Stimulated activated naive CD8-positive, alpha-beta T cell treated with anti-CD3 and anti-CD28 coated beads, Interleukin-15, Interleukin-2, amounts not matched to agents 100 U/mL and 50 U/mL, for 24 hours (primary cell): Measurements from ENCODE around the gene CPLX1.
"Not testable (repeated sequence)": the region's sequence is repeated elsewhere in the genome, so short reads cannot be mapped to it uniquely, and the experiment has no call there.

Experiments
- ATAC-seq: fragments of 150-1000 bp; cut with Tn5 transposase; one replicate; pipeline ENCODE4 v1.10.0; 2021
- DNase-seq: peaks from one replicate; pipeline ENCODE4 v3.0.0; 2021

The CPLX1 gene

DNA sequence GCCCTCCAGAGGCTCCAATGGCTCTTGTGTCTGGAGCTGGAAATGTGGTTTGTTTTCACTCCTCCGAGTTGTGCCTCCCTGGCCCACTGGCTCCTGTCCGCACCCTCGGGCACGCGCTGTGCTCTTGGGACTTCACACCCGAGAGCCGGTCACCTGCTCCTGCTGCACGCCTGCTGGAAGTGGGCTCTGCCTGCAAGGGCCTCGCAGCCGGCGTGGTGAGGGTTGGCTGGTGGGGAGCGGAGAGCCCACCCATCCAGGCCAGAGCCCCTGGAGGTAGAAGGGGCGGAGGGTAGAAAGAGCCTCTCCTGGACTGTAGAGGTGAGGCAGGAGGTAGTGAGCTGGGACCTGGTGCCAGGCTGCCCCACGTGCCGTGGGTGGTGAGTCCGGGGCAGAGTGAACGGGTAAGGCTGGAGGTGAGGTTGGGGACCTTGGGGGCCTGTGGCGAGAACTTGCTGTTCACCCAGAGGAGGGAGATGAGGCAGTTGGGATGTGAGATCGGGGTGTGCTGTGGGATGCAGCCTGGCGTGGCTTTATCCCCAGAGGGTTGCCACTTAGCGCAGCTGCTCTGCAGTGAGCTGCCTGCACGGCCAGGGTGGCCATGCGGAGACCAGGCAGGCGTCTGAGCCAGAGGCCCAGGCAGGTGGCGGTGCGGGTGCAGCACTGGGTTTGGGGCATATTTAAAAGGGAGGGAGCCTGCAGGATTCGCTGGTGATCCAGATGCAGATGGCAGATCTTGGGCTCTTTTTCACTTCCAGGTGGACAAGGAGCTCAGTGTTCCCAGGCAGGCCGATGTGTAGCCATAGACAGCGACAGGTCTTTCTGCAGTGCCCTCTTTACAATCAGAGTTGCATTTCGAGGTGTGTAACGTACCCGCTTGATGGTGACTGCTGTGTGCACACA, 71.5 kb downstream of the CPLX1 start:
- DNase-seq, result no peak
- ATAC-seq, result no peak

DNA sequence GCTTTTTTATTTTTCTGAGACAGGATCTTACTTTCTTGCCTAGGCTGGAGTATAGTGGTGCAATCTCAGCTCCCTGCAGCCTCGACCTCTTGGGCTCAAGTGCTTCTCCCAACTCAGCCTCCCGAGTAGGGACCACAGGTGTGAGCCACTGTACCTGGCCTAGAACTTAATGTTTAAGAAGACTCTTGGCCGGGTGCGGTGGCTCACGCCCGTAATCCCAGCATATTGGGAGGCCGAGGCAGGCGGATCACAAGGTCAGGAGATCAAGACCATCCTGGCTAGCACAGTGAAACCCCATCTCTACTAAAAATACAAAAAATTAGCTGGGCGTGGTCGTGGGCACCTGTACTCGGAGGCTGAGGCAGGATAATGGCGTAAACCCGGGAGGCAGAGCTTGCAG, 72.7 kb downstream of the CPLX1 start:
- ATAC-seq, DNase-seq: not testable (repeated sequence)

DNA sequence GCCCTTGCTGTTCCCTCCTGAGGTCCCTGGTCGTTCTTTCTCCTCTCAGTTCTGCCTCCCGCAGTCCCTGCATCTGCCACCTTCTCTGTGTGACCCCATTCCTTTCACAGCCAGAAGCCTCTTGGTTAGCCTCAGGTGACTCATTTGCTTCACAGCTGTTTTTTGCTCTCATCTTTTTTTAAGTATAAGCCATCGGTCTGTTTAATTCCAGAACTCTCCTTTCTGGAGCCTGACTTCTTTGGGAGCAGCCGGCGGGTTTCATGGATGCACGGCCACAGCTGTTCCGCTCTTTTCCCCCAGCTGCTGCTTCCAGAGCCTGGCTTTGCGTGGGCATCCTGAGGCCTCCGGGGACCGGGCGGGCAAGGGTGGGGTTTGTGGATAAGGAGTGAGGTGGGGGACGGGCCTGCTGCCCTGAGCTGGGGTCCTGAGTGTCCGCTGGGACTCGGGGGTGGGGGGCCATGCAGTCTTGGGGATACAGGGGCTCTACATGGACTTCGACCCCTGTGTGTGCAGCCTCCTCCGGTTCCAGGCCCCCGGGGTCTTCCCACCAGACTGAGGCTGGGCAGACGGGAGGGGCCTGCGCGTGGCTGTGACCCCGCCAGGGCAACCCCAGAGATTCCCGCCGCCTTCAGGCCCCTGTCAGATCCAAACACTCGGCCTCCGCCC, 73.6 kb downstream of the CPLX1 start:
- ATAC-seq (no peak), DNase-seq (no peak)

DNA sequence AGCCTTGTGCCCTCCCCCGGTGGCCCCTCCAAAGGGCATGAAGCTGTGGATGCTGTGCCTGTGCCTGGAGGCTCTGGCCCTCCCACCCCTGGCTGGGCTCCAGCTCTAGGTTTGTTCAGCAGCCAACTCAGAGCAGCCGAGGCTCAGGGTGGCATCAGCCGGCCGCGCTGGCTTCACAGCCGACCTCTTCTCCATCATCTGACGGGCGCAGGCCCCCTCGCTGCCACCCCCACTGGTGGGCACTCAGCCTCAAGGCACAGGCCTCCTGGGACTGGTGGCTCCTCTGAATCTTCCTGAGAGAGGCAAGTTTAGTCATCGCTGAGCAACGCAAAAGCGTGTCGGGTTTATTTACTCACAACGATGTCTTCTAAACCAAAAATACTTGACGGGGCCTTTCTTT, 74.3 kb downstream of the CPLX1 start:
- DNase-seq, result no peak
- no peak for ATAC-seq

DNA sequence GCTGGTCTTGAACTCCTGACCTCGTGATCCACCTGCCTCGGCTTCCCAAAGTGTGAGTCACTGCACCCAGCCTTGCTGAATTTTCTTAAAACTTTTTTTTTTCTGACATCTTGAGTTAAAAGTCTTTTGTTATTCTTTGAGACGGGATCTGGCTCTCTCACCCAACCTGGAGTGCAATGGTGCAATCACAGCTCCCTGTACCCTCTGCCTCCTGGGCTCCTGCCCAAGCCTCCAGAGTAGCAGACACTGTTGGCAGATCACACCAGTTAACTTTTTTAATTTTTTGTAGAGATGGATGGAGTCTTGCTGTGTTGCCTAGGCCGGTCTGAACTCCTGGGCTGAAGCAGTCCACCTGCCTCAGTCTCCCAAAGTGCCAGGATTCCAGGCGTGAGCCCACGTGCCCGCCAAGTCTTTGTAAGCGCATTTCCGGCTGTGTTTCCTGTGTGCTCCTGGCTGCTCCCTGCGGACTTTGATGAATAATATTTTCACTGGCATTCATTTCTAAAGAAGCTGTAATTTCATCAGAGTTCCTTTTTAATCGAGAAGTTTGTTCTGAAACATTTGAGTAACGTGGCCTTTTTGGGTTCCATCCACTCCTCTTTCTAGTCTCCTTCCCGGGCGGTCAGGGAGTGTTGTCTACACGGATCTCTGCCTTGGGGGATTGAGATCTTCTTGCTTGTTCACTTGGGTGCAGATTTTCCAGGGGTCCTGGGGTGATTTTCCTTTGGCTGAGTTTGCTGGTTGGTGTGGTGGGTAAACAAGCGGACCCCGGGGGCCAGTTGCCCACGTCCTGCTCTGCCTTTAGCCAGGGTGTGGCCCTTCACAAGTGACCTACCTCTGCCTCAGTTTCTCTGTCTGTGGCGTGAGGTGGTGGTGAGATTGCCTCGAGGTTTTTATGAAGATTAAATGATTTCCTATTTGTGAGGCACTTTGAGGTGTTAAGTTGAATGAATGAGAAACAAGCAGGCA, 75.9 kb downstream of the CPLX1 start:
- ATAC-seq (no peak), DNase-seq (no peak)

DNA sequence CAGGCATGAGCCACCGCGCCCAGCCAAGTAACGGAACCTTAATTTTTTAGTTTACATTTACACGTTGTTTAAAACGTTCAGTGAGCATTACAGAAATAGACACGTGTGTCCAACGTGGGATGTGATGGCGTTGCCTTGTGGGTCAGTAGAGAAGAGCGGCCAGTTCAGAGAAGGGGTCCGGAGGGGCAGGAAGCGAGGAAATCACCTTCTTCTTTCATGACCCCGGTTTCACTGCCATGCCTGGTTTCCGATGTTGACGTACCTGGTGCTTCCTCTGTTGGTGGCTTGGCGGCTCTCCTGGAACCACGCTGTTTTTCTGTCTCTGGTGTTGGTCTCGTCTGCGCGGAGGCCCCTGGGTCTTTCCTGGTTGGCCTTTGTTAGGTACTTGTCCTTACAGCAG, 77.5 kb downstream of the CPLX1 start:
- DNase-seq (no peak), ATAC-seq (no peak)

DNA sequence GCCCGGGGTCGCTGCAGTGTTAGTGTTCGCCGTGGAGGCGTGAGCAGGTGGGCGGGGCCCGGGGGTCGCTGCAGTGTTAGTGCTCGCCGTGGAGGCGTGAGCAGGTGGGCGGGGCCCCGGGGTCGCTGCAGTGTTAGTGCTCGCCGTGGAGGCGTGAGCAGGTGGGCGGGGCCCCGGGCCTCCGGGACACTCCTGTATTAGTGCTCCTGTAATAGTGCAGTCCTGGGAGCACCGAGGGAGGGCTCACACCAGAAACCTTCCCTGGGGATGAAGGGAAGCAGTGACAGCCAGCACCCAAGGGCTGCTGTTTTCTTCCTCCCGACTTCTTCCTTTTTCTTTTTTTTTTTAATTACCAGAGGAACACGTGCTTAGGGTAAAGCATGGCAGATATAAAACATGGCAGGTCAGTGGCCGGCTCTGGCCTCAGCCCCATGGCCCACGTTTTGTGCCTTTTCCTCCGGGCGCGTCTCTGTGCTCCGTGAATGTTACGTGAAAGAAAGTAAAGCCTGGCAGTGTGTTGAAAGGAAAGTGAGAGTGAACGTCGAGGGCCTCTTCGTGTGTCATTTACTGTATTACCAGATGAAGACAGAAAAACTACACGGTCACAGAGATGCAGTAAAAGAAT, 78.3 kb downstream of the CPLX1 start:
- ATAC-seq (no peak), DNase-seq (no peak)

DNA sequence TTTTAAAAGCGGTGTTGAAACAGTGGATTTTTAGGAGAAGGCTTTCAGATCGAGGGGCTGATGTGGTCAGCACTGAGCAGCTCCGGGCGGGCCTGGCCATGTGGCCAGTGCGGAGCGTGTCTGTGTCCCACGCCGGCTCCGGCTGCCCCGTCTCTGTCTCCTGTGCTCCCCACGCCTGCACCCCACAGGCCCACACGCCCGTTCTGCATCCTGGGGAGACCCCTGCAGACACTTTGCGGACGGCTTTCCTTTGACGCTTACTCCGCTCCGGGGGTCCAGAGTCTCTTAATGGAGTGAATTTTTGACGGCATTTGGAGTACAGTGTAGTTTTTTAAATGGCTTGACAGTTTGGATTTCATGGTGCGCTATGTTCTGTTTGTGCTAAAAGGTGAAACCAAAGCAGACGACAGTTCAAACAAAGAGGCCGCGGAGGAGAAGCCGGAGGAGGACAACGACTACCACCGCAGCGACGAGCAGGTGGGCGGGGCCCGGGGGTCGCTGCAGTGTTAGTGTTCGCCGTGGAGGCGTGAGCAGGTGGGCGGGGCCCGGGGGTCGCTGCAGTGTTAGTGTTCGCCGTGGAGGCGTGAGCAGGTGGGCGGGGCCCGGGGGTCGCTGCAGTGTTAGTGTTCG, 81.6 kb downstream of the CPLX1 start:
- no peak for ATAC-seq
- no peak for DNase-seq

DNA sequence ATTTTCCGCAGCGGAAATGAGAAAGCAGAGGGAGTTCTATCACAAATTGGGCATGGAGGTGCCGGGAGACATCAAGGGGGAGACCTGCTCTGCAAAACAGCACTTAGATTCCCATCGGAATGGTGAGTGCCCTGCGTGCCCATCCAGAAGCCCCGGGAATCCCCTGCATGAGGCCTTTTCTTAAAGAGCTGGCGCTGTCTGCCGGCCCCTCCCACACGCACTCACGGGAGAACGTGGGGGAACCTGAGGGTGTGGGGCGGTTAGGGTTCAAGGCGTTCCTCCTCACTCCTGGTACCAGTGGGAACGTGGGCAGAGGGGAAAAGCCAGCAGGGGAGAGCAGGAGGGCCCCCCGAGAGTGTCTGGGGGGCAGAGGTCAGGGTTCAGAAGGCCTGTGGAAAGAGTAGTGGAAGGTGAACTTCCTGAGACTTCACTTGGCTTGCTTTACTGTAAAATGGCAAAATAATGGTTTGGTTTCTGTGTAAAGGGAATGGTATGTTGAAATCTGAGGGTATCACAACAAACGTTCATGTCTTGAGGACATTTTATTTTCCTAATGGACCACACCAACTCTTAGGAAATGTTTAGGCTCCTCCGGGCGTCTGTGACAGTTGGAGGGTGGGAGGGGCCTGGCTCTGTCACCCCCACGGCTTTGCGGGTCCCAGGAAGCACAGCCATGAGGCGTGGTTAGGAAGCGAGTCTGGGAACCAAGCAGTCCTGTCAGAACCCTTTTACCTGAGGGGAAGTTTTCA, 82.3 kb downstream of the CPLX1 start:
- ATAC-seq (no peak), DNase-seq (no peak)

DNA sequence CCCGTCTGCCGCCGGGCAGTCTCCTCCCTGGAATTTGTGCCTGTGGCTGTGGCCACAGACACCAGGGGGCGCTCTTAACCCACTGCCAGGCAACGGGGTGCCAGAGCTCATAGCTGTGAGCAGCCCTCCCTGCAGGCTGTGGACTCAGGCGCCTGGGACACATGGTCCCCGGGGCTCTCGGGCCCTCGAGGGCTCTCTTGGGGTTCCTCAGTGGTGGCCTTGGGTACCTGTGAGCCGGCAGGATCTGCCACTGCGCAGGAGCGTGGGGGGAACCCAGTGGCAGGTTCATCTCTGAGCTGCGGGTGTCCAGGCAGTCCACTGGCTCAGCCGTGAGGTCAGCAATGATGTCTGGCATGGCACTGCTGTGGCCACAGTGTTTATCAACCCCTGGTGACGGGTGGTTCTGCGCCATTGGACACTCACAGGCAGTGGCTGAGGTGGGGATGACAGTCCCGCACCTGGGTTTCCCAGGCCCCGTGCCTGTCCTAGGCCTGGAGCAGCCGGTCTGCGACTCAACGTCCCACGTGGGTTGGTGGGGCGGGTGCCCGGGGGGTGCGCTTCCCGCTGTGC, 83.1 kb downstream of the CPLX1 start:
- peak; percentile 86 for DNase-seq
- peak; percentile 91 for ATAC-seq

DNA sequence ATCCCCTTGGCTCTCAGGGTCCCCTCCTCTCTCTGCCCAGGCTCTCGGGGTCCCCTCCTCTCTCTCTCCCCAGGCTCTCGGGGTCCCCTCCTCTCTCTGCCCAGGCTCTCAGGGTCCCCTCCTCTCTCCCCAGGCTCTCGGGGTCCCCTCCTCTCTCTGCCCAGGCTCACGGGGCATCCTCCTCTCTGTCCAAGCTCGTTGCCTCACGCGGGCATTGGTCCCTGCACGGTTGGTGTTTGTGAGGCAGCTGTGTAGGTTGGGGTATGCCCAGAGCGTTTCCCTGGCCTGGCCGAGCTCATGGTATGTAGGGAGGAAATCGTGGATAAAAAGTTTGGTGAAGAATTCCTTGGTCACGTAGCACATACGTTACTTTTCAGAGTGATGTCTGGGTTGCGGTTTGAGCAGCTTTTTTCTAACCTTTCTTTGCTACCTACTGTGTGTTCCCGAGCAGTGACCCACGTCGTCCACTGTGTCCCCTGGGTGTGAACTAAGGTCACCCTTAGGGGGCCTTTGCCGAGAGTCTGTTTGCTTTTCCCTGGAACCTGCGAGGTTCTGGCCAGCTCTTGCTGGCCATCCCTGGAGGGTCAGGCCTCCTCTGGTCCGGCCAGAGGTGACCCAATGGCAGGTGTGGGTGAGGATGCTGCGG, 83.7 kb downstream of the CPLX1 start:
- ATAC-seq, result no peak
- DNase-seq, result no peak

DNA sequence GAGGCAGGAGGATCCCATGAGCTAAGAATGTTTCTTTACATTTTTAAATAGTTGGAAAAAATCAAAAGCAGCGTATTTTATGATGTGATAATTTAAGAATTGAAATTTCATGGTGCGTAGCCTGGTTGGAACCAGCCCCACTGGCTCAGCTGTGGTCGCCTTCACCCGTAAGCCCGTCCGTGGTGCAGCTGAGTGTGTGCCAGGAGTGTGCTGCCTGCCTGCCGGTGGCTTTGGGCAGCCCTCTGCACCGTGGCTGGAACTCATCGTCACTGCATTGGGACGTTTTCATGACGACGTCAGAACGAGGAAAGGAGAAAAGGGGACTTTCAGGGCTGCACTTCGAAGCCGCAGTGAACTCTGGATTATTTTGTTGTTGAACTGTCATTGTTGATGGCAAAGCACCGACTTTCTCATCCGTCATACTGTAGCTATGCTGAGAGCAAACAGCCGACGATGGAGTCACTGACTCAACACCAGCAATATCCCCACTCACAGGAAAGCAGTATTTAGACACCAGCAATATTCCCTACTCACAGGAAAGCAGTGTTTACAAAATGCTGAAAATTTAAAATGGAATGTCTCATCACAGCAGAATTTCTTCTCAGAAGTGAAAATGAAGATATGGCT, 85.2 kb downstream of the CPLX1 start:
- DNase-seq, result no peak
- no peak for ATAC-seq

DNA sequence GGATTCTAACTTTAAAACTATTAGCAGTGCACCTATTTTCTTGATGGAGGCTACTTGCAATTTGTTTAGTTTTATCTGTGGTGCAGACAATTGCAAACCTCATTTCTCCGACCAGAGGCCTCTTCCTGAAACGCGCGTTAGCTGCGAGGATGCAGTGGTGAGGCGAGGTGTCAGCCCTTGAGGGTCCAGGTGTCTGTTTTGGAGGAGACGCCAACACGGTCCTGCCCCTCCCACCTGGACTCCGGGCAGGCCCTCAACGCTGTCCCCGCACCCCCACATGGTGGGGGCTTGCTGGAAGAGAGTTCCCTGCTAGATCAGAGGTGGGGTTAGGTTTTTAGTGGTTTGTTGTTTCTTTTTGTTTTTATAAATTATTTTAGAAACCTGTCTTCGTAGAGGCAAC, 85.9 kb downstream of the CPLX1 start:
- no peak for ATAC-seq
- no peak for DNase-seq

DNA sequence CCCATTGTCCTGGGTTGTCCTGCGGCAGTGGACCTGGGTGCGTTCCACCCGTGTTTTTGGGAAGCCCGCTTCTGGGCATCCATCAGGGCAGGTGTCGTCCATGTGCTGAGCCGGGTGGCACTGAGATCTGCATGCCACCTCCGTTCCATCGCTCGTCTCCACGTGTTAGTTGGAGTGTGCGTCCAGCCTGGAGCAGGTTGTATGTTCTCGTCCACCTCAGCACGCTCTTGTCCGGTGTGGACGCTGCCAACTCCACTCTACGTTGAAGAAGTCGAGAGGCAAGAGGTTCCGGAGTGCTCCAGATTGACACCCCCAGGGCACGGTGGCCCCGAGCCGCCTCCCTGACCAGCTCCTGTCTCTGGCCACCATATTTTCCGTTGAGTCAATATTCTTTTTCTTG, 86.4 kb downstream of the CPLX1 start:
- no peak for DNase-seq
- no peak for ATAC-seq

DNA sequence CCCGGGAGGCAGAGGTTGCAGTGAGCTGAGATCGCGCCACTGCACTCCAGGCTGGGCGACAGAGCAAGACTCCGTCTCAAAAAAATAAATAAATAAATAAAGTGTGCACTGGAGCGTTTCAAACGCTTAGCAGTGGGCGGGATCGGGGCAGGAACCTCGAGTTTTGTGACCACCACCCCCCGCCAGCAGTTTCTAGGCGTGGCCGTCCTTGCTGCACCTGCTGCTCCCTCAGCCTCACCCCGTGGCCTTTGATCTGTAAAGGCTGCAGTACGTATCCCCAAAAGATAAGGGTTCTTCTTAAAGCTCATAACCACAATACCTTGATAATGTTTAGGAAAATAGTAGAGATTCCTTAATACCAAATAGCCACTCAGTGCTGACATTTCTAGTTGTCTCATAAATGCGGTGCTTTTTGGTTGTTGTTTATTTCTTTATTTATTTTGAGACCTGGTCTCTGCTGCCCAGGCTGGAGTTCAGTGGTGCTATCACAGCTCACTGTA, 87.1 kb downstream of the CPLX1 start:
- no peak for DNase-seq

DNA sequence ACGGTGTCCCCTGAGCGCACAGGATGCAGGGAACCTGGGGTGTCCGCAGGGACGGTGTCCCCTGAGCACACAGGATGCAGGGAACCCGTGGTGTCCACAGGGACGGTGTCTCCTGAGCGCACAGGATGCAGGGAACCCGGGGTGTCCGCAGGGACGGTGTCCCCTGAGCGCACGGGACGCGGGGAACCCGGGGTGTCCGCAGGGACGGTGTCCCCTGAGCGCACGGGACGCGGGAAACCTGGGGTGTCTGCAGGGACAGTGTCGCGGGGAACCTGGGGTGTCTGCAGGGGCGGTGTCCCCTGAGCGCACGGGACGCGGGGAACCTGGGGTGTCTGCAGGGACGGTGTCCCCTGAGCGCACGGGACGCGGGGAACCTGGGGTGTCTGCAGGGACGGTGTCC, 89.4 kb downstream of the CPLX1 start:
- DNase-seq, ATAC-seq: not testable (repeated sequence)

More for the DNA sequence above, 87.1 kb downstream of the CPLX1 start:
- ATAC-seq, result no peak

DNA sequence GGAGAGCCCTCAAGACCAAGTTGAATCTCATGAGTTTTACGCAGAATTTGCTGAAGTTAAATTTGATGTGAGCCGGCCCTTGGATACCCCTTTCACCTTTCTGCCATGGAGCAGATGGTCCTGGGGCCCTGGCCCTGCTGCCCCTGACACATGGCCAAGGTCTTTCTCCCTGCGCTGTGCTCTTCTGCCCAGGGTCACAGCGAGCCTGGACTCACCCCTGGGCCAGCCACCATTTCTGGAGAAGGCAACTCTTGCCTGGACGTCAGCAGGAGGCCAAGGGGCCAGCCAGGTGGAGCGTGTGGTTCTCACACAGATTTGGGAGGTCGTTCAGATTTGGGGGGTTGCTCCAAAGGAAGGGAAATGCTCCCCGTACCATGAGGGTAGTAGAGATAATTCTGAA, 90.3 kb downstream of the CPLX1 start:
- DNase-seq (no peak), ATAC-seq (no peak)
